ENCODE data around the gene REV1.

DNA sequence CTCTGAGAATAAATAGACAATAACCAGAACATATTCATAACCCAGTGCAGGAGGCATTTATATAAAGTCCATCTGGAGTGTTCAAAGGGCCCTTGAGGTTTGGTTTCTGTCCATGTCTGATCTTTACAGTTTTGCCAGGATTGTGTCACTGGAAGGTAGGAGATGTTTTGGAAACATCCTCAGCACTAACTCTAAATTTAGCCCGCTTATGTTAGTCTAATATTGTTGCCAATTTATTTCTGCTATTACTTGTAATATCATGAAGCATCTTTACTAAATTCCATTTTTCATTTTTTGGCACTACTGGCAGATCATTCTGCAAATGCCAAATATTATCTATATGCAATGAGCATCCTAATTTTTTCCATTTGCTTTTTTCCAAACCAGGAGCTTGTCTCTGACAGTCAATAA lies 22.4 kb upstream of the REV1 start:
- TF ChIP-seq, protein P1, sequence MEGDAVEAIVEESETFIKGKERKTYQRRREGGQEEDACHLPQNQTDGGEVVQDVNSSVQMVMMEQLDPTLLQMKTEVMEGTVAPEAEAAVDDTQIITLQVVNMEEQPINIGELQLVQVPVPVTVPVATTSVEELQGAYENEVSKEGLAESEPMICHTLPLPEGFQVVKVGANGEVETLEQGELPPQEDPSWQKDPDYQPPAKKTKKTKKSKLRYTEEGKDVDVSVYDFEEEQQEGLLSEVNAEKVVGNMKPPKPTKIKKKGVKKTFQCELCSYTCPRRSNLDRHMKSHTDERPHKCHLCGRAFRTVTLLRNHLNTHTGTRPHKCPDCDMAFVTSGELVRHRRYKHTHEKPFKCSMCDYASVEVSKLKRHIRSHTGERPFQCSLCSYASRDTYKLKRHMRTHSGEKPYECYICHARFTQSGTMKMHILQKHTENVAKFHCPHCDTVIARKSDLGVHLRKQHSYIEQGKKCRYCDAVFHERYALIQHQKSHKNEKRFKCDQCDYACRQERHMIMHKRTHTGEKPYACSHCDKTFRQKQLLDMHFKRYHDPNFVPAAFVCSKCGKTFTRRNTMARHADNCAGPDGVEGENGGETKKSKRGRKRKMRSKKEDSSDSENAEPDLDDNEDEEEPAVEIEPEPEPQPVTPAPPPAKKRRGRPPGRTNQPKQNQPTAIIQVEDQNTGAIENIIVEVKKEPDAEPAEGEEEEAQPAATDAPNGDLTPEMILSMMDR (IDR thresholded peaks at IDR 0.05), result no peak
- no peak for TF ChIP-seq POLR2A (IDR thresholded peaks at IDR 0.05)

Measured in thyroid gland (tissue), 4 donors.